HG03060 (cell line): ENCODE data around the gene ACSM2A.
"Not testable (repeated sequence)": the region's sequence is repeated elsewhere in the genome, so short reads cannot be mapped to it uniquely, and the experiment has no call there.

Experiments used
- ATAC-seq: cut with Tn5 transposase; IDR thresholded peaks from one replicate; pipeline ENCODE4 v1.9.1; 2021; ENCODE audit warnings: low read depth, moderate number of reproducible peaks; ENCODE audit not compliant: unreplicated experiment

The ACSM2A gene

DNA sequence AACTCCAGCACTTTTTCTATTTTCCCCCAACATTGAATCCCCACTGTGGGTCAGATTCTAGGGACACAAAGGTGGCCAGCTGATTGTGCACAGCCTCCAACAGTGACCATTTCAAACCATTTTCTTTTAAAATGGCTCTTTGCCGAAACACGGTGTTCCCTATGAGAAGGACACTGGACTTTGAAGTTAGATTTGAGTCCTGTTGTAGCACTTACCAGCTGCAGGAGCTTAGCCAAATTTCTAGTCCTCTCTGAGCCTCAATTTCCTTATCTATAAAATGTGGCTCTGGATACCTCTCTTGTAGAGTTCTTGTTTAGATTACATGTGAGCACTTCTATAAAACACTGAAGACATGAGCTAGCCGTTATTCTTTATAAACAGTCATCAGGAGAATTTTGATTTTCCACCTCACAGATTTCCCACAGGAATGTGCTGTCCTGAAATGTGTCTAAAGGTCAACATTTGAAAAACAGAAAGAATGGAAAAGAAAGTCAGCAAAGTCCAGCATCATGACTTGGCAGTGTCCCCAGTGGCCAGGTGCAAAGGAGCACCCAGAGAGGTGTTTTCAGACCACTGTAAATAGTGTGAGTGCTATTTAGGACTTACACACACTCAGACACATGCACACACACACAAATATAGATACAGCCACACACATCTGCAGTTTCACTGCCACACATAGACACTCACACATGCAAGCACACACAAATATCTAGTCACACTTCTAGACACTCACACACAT is 4.5 kb upstream of the ACSM2A start:
- not testable (repeated sequence) for ATAC-seq

GRCh38 chr16:20453633-20454032 is 2.3 kb downstream of the ACSM2A start:
- ATAC-seq: not testable (repeated sequence)

- not testable (repeated sequence) for ATAC-seq
Measured at GRCh38 chr16:20459227-20459626, 7.9 kb downstream of the ACSM2A start.

DNA sequence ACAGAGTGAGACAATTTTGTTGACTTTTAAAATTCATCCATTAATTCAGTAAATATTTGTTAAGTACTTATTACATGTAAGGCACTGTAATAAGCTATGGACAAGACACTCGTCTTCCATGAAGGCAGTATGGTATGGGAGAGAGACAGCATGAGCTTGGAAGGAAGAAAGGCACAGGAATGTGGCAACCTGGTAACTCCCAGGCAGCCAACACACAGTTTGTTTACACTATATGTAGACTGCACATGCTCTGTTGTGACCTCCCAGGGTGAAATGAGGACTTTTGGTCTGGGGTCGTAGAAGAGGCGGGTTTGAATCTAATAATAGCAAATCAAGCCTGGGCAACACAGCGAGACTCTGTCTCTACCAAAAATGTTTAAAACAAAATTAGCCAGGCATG is 9.0 kb downstream of the ACSM2A start:
- ATAC-seq: not testable (repeated sequence)

DNA sequence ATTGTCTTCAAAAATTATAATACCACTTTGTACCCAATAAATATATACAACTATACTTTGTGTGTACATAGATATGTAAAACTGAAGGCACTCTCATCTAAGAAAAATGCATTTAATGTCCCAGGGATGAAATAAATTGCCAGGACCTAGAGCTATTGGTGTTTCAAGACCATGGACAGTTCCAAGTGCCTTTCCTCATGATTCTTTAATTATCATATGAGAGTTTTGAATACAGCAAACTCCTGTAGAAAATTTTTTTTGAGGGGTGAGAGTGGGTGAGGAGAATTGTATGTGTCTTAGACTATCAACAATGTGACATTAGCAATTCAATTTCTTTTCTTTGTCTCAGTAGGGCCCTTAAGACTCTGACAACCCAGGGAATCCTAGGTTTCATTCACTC is 17.6 kb downstream of the ACSM2A start:
- not testable (repeated sequence) for ATAC-seq

- ATAC-seq: not testable (repeated sequence)
Measured at GRCh38 chr16:20469930-20470329, 18.6 kb downstream of the ACSM2A start.

- not testable (repeated sequence) for ATAC-seq
Measured at GRCh38 chr16:20470732-20471131, 19.4 kb downstream of the ACSM2A start.

GRCh38 chr16:20477188-20477744 is 25.9 kb downstream of the ACSM2A start:
- ATAC-seq: not testable (repeated sequence)

- not testable (repeated sequence) for ATAC-seq
Measured at GRCh38 chr16:20483989-20484388, 32.7 kb downstream of the ACSM2A start.

GRCh38 chr16:20484726-20485125 is 33.4 kb downstream of the ACSM2A start:
- no peak for ATAC-seq

DNA sequence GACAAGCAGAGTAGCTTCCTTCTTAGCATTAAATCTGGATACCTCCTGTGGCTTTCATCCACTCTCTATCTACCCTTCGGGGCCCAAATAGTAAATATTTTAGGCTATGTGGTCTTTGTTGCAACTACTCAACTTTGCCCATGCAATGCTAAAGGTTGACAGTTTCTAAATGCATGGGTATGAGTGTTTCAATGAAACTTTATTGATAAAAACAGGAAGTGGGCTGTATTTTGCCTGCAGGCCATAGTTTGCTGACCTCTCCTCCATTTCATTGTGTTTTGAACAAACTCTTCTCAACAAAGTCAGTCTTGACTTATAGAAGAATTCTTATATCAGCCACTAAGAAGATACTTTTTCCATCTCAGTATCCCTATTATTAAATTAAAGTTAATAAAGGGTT is 34.1 kb downstream of the ACSM2A start:
- no peak for ATAC-seq

GRCh38 chr16:20490994-20491393 is 39.7 kb downstream of the ACSM2A start:
- ATAC-seq: not testable (repeated sequence)

DNA sequence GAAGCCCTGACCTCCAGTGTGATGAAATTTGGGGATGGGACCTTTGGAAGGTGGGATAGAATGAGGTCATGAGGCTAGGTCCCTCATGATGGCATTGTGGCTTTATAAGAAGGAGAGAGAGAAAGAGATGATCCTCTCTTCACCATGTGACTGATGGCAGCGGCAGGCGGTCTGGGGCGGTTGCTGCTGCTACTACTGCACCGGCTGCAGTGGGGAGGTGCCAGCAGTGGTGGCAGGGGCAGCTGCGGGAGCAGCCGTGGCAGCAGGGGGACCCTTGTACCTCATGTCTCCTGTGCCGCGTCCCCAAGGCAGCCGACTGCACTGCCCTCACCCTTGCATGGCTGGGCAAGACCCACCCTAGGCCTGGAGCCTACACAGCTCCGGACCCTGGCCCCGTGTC is 40.1 kb downstream of the ACSM2A start:
- not testable (repeated sequence) for ATAC-seq

DNA sequence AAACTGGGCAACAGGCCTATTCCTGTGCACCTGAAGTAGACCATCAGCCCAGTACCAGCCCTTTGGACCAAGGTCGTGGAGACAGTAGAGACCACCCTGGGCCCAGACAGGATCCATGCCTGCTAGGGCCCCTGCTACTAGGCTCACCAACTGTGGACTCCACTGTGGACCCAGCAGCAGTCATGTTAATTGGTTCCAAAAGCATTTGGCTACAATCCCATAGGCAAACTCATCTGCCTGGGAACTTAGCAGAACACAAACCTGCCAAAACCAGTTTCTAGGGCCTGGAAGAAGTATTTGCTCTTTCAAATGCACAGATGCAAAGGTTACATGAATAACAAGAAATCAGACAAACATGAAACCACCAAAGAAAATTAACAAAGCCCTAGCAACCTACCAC is 53.1 kb downstream of the ACSM2A start:
- ATAC-seq: no peak

DNA sequence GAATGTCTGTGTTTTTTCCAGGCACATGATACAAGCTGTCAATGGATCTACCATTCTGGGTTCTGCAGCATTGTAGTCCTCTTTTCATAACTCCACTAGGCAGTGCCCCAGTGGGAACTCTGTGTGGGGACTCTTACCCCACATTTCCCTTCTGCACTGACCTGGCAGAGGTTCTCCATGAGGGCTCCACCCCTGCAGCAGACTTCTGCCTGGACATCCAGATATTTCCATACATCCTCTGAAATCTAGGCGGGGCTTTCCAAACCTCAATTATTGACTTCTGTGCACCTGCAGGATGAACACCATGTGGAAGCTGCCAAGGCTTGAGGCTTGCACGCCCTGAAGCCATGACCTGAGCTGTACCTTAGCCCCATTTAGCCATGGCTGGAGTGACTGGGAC is 56.0 kb downstream of the ACSM2A start:
- no peak for ATAC-seq

GRCh38 chr16:20510323-20510722 is 59.0 kb downstream of the ACSM2A start:
- ATAC-seq: no peak

DNA sequence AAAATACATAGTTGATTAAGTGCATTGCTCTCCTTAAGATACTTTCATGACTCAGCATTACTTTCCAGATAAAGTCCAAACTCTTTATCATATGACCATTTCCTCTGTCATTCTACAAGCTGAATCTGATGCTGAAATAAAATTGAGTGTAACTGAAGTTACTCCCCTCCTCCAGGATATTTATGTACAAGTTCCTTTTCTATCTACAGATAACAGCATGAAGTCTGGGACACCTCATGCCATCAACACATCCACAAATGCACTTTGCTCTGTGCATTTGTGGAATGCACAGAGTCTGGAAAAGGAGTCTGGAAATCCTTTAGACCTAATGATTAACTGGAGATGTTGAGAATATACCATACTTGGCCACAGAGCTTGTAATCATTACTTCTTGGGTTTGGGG is 64.4 kb downstream of the ACSM2A start:
- ATAC-seq: no peak

GRCh38 chr16:20517149-20517548 is 65.8 kb downstream of the ACSM2A start:
- no peak for ATAC-seq

DNA sequence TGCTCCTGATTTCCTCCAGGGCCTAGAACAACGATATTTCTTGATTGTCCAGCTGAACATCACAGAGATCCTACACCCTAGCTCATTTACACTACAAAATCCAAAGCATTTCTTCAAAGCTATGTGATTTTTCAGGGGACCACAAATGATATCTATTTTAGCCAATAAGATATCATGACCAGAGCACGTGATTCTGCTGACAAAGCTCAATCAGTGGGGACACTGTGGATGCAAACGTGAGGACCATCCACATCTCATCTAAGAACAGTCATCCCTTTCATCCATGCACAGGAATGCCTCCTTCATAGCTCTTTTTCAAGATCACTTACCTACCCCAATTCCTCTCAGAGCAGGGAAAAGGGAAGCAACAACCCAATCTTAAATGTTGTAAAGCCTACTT is 67.9 kb downstream of the ACSM2A start:
- ATAC-seq: no peak

DNA sequence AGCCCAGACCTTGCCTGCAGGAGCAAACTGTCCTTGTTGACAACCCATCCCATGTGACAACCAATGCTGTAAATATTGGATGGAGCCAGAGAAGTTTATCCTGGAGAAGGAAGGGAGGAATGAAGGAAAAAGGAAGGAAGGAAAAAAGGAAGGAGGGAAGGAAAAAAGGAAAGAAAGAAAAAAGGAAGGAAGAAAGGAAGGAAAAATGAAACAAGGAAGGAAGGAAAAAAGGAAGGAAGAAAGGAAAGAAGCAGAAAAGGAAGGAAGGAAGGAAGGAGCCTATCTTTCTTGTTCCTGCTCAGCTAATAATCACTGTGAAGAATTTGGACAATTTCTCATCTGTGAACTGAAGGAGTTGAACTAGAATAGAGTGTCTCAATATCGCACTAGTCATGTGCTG is 68.8 kb downstream of the ACSM2A start:
- ATAC-seq: no peak

GRCh38 chr16:20531795-20532194 is 80.5 kb downstream of the ACSM2A start:
- not testable (repeated sequence) for ATAC-seq

- ATAC-seq: not testable (repeated sequence)
Measured at GRCh38 chr16:20532284-20532792, 81.0 kb downstream of the ACSM2A start.
